ENCODE results near the gene SCARB1.
"Not testable (repeated sequence)": the region's sequence is repeated elsewhere in the genome, so short reads cannot be mapped to it uniquely, and the experiment has no call there.

SCARB1 gene, protein sequence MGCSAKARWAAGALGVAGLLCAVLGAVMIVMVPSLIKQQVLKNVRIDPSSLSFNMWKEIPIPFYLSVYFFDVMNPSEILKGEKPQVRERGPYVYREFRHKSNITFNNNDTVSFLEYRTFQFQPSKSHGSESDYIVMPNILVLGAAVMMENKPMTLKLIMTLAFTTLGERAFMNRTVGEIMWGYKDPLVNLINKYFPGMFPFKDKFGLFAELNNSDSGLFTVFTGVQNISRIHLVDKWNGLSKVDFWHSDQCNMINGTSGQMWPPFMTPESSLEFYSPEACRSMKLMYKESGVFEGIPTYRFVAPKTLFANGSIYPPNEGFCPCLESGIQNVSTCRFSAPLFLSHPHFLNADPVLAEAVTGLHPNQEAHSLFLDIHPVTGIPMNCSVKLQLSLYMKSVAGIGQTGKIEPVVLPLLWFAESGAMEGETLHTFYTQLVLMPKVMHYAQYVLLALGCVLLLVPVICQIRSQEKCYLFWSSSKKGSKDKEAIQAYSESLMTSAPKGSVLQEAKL

DNA sequence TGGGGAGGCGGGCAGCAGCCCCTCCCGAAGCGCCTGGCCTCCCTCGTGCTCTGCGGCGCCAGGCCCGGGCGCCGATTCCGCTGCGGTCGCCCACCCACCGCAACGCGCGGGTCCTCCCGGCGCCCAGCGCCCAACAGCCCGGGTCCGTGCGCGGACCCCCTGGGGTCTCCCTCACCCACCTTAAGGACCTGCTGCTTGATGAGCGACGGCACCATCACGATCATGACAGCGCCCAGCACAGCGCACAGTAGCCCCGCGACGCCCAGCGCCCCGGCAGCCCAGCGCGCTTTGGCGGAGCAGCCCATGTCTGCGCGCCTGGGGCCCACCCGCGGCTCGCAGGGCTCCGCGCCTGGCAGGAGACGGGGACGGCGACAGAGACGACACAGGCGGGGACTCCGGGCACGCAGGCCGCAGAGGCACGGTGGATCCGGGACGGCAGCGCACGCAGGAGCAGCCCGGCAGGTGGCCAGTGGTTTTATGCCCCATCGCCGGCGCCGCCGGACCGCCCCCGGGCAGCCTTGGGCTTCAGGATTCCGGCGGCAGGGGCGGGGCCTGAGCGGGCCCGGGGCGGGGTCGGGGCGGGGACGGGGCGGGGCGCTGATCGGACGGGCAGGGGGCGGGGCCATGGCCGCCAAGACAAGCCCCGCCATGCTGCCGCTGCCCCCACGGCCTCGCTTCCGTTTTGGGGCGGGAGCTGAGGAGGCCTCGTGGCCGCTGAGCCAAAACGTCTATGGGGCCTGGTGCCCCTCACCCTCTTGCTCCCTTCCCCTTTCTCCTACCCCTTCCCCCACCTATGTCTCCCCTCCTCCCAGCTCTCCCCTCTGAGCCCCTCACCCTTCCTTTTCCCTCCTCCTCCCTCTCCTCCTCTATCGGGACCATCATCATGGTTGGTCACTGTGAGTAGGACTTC, at the start of gene SCARB1:
Gene SCARB1 (minus strand): TSS at position 449 of the 910 bp plus-strand sequence. CDS start 144 bp downstream, at position 305.
- DNase-seq (ENCODE audit: low read depth): peak; percentile 74

DNA sequence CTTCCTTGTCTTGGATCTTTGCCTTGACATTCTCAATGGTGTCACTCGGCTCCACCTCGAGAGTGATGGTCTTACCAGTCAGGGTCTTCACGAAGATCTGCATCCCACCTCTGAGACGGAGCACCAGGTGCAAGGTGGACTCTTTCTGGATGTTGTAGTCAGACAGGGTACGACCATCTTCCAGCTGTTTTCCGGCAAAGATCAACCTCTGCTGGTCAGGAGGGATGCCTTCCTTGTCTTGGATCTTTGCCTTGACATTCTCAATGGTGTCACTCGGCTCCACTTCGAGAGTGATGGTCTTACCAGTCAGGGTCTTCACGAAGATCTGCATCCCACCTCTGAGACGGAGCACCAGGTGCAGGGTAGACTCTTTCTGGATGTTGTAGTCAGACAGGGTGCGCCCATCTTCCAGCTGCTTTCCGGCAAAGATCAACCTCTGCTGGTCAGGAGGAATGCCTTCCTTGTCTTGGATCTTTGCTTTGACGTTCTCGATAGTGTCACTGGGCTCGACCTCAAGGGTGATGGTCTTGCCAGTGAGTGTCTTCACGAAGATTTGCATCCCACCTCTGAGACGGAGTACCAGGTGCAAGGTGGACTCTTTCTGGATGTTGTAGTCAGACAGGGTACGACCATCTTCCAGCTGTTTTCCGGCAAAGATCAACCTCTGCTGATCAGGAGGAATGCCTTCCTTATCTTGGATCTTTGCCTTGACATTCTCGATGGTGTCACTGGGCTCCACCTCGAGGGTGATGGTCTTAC, 49.0 kb upstream of the SCARB1 start:
- DNase-seq (ENCODE audit: low read depth): not testable (repeated sequence)

DNA sequence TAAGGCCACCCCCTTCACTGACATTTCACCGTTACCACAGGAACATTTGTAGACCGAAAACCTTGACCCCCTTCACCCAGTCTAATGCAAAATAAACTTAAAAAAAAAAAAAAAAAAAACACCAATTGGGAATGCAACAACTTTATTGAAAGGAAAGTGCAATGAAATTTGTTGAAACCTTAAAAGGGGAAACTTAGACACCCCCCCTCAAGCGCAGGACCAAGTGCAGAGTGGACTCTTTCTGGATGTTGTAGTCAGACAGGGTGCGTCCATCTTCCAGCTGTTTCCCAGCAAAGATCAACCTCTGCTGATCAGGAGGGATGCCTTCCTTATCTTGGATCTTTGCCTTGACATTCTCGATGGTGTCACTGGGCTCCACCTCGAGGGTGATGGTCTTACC, 47.9 kb upstream of the SCARB1 start:
- DNase-seq (ENCODE audit: low read depth): not testable (repeated sequence)

DNA sequence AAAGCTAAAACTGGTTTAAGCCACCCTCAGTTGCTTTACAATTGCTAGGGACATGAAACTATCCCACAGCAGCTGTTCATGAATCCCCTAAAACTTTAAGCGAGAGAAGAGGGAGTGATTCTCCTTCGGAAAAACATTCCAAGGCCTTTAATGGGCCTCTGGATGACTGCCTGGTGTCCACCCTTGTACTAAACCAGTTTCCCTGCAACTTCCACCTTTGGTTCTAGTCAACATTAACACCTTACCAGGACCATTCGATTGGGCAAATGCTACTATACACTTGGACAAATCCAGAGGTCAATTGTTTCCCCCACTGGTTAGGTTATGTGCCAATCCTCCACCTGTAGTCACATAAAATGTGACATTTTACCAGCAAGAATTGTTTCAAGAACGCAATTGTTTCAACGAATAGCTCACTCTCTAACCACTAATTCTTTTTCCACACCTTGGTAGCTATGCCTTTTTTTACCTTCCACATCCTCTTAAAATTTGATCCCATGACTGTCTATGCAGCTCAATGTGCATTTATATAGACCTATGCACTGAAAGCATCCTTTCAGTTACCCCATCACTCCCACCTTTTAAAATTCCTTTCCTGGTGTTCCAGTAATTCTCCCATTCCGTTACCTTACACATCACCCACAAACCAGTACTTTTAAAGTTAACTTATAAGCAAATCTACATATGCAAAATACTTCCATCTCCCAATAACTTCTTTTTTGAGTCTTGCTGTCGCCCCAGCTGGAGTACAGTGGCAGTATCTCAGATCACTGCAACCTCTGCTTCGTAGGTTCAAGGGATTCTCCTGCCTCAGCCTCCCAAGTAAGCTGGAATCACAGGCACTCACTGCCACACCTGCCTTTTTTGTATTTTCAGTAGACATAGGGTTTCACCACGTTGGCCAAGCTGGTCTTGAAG, 47.2 kb upstream of the SCARB1 start:
- peak; percentile 23 for DNase-seq (ENCODE audit: low read depth)

DNA sequence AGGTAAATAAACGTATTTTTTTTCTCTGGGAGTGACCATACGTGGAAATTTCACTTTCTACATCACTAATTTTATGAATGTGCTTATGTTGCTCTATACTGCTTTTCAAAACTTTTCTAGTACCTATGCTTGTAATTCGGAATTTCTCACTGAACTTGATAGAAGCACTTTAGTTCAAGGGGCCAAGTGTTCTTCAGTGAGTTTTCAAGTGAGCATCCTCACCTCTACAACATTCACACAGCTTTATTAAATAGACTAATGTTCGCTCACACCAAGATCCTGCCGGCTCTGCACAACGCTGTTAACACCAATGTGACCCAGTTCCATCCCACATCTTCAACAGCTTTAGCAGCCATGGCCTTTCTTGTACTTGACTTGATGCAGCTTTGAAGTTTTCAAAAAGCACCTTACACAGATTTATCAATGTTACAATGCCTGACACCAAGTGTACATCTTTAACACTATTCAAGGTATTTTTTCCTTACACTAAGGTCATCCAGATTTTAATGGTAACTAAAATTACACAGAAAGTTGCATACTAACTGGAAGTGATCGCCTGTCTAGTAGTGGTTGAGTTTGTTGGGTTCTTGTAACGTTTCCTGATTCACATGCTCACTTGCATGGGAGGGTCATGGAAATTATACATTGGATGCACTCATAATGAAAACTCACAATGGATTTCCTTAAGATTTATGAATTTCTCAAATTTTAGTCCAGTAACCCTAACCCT, 46.3 kb upstream of the SCARB1 start:
- peak; percentile 60 for DNase-seq (ENCODE audit: low read depth)

DNA sequence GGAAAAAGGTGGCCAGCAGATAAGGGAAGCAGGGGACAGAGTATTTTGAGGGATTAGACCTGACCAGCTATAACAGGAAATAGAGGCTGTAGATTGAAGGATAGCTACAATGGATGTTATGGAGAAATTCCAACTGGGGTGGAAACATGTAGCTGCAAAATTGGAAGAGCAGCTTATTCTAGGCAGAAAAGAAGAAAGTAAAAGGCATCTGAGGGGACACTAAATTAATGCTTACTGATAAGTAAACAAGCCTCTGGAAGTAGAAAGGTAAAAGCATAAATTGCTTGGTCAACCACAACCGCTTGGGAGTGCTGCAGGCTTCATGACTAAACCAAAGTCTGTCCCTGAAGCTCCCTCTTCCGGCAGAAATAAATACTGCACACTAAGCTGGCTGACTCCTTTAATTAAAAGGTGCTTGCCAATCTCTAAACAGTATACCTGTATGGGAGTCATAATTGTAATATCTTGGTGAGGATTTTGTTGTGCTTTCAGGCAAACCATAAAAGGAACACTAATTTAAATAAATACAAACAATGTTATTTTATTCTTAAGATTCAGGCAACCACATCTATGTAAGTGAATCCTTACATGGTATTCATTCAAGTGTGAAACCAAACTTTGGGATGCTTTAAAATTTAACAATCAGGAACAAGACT, 43.1 kb upstream of the SCARB1 start:
- DNase-seq (ENCODE audit: low read depth): peak; percentile 84

DNA sequence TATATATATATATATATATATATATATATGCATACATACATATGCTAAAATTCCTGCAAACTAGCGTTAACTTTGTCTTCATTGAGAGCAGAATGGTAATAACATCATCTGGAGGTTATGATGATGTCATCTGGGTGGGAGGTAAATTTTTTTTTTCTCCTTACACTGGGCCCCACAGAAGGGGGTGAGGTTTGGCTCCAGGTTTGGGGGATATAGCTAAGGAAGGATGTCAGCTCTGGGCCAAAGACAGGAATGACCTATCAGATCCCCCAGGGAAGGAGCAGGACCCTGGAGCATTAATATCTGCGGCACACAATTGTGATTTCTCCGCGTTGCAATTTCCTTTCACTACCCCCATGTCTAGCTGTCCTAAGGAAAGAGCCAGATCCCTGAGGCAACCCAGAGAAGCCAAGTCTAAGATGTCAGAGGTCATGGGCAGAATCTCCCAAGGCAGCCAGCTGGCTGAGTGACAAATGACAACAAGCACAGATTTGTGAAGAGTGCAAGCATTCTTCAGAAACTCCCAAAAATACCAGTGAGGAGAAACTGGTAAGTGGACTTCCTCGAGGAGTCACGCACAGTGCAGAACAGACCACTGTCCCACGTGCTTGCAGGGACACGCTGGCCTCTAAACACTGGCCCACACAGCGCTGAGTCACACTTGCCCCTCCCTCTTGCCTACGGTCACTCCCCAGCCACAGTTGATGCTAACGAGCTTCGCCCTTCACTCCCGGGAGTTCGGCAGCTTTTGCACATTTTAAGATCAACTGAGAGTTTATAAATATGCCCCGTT, 40.8 kb upstream of the SCARB1 start:
- peak; percentile 92 for DNase-seq (ENCODE audit: low read depth)

DNA sequence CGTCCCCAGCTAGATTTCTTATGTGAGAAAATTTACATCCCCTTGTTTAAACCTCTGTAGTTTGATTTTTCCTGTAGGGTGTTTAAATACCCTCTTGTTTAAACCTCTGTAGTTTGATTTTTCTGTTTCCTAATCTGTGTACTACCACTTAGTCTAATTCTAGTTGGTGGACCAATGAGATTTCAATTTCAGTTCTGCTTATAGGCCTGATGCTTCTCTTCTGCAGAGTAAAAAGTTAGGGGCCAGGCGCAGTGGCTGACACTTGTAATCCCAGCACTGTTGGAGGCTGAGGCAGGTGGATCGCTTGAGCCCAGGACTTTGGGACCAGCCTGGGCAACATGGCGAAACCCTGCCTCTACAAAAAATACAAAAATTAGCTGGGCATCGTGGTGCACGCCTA, 39.3 kb upstream of the SCARB1 start:
- no peak for DNase-seq (ENCODE audit: low read depth)

DNA sequence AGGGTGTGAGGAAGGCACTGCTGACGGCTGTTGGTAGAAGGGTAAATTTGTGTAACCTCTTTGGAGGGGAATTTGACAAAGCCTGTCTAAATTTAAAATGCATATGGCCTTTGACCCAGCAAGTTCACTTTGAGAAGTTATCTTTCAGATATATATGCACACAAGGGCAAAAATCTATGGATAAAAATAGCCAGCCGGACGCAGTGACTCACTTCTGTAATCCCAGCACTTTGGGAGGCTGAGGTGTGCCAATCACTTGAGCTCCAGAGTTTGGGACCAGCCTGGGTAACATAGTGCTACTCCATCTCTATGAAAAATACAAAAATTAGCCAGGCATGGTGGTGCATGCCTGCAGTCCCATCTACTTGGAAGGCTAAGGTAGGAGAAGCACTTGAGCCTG, 37.3 kb upstream of the SCARB1 start:
- DNase-seq (ENCODE audit: low read depth): no peak

DNA sequence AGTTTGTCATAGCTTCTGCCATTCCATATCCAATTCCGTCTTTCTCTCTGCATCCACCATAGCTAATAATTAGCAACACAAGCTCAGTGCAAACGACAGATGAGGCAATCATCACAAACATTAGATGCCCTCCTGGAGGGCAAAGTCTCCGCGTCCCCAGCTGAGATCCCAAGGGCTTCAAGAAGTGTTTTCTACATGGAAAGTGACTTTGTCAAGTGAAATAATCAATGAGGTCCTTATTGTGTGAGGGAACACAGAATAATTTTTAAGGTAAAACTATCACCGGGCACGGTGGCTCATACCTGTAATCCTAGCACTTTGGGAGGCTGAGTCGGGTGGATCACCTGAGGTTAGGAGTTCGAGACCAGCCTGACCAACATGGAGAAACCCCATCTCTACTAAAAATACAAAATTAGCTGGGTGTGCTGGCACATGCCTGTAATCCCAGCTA, 36.7 kb upstream of the SCARB1 start:
- not testable (repeated sequence) for DNase-seq (ENCODE audit: low read depth)

DNA sequence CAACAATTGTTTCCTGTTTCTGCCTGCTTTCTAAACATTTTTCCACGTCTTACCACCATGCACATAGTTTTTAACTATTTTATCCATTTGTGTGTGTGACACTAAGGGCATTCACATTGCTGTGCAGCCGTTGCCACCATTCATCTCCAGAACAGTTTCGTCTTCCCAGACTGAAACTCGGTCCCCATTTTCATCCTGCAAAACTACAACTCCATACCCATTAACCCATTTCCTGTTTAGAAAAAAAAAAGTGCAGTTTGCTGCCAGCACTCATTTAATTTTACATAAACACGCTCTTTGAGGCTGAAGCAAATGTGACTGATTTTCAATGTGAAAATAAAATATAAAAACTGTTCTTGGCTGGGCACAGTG, 35.2 kb upstream of the SCARB1 start:
- DNase-seq (ENCODE audit: low read depth): no peak

DNA sequence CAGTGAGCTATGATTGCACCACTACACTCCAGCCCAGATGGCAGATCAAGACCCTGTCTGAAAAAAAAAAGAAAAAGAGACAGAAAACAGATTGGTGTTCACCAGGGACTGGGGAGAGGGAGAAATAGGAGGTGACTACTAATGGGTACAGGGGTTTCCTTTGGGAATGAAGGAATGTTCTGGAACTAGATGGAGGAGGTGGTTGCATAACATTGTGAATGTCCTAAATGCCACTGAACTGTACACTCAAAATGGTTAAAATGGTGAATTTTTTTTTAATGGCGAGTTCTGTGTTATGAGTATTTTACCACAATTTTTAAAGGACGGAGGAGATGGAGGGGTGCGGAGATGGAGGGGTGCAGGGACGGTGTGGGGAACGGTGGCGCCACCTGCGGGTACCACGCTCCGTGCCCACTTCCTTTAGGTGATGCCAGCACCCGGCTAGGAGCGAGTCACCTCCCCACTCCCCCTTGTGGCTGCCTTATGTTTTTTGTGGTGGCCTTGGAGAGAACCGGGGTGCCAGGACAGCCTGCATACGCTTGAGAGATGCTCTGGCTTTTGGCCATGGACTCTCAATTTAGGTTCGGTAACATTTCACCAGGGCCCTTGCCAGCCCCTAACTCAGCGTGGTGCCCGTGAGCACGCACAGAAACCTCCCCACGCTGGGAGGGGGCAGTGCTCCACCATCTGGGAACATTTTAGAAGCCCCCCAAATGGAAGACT, 34.7 kb upstream of the SCARB1 start:
- peak; percentile 57 for DNase-seq (ENCODE audit: low read depth)

DNA sequence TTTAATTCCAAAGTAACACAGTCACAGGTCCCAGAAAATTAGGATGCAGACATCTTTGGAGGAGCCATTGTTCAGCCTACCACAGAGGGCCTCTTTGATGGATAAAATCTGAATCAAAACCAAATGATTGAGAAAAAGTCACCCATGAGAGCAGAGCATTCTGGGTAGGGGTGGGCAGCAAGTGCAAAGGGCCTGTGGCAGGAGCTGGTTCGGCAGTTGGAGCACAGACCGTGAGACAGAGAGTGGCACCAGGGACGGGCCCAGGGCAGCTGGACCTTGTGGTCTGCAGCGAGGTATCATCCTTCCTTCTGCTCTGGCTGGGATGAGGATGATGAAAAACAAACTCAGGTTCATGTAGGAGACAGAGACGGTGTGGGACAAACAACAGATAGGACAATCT, 32.8 kb upstream of the SCARB1 start:
- no peak for DNase-seq (ENCODE audit: low read depth)

DNA sequence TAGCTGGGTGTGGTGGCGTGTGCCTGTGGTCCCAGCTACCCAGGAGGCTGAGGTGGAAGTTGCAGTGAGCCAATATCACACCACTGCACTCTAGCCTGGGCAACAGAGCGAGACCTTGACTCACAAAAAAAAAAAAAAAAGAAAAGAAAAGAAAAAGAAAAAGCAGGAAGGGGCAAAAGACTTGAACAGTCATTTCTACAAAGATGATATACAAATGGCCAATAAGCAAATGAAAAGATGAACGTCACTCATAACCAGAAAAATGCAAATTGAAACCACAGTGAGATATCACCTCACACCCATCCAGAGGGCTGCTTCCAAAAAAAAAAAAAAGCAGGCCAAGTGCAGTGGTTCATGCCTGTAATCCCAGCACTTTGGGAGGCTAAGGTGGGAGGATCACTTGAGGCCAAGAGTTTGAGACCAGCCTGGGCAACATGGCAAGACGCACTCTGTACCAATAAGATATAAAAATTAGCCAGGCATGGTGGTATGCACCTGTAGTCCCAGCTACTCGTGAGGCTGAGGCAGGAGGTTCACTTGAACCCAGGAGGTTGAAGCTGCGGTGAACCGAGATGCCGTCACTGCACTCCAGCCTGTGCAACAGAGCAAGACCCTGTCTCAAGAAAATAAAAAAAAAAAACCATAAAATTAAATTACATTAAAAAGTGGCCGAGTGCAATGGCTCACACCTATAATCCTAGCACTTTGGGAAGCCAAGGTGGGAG, 30.3 kb upstream of the SCARB1 start:
- DNase-seq (ENCODE audit: low read depth): no peak

DNA sequence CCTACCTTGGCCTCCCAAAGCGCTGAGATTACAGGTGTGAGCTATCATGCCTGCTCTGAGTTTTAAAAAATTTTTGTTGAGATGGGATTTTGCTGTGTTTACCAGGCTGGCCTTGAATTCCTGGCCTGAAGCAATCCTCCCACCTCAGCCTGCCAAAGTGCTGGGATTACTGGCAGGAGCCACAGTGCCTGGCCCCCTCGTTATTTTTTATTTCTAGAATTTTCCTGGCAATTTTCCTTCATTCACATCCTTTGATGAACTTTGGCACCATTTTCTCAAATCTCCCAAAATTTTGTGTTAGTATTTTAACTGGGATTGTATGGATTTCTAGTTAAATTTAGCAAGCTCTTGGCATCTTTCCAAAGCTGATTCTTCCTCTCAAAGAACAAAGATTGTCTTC, 24.6 kb upstream of the SCARB1 start:
- DNase-seq (ENCODE audit: low read depth): no peak

DNA sequence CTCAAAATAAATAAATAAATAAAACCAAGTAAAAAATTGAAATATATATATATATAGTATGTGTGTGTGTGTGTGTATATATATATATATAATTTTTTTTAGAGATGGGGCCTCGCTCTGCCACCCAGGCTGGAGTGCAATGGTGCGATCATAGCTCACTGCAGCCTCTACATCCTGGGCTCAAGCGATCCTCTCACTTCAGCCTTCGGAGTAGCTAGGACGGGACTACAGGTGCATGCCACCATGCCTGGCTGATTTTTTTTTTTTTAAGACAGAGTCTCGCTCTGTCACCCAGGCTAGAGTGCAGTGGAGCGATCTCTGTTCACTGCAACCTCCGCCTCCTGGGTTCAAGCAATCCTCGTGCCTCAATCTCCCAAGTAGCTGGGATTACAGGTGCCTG, 24.1 kb upstream of the SCARB1 start:
- not testable (repeated sequence) for DNase-seq (ENCODE audit: low read depth)
